ENCODE results near the gene CLSTN2.

CLSTN2 gene

GRCh38 chr3:140247775-140248174 is 312.8 kb downstream of the CLSTN2 start:
- DNase-seq (ENCODE audit: low spot score in 2 of 2) (no peak), ATAC-seq (ENCODE audit: low read depth) (no peak)
- peaks cover 4% of the 10 kb centered on the region for H3K27me3 Mint-ChIP-seq
- H3K36me3 Mint-ChIP-seq = no peaks in the 10 kb centered on the region
- no peak overlapping the region for H3K27ac Mint-ChIP-seq
- no peaks in the 10 kb centered on the region for H3K4me1 Mint-ChIP-seq
- no peaks in the 10 kb centered on the region for H3K9me3 Mint-ChIP-seq
- no peak overlapping the region for H3K4me3 Mint-ChIP-seq

GRCh38 chr3:140249188-140249587 is 314.2 kb downstream of the CLSTN2 start:
- ATAC-seq (ENCODE audit: low read depth) (no peak), DNase-seq (ENCODE audit: low spot score in 2 of 2) (no peak)
- Mint-ChIP-seq H3K9me3 (no peaks in the 10 kb centered on the region), H3K4me3 (no peak overlapping the region), H3K27me3 (peaks cover 4% of the 10 kb centered on the region), H3K27ac (no peak overlapping the region), H3K36me3 (no peaks in the 10 kb centered on the region), H3K4me1 (no peaks in the 10 kb centered on the region)

GRCh38 chr3:140250010-140250855 is 315.2 kb downstream of the CLSTN2 start:
- DNase-seq (ENCODE audit: low spot score in 2 of 2) (no peak), ATAC-seq (ENCODE audit: low read depth) (no peak)
- Mint-ChIP-seq H3K27ac (no peak overlapping the region), H3K27me3 (peaks cover 4% of the 10 kb centered on the region), H3K9me3 (no peaks in the 10 kb centered on the region), H3K36me3 (no peaks in the 10 kb centered on the region), H3K4me1 (no peaks in the 10 kb centered on the region), H3K4me3 (no peak overlapping the region)

- H3K36me3 Mint-ChIP-seq = no peaks in the 10 kb centered on the region
- DNase-seq (ENCODE audit: low spot score in 2 of 2) (no peak), ATAC-seq (ENCODE audit: low read depth) (no peak)
- no peak overlapping the region for H3K4me3 Mint-ChIP-seq
- no peaks in the 10 kb centered on the region for H3K9me3 Mint-ChIP-seq
- H3K27ac Mint-ChIP-seq = no peak overlapping the region
- no peaks in the 10 kb centered on the region for H3K4me1 Mint-ChIP-seq
- H3K27me3 Mint-ChIP-seq = peaks cover 4% of the 10 kb centered on the region
Observed at GRCh38 chr3:140250945-140251344, 316.0 kb downstream of the CLSTN2 start.

GRCh38 chr3:140251678-140252077 is 316.7 kb downstream of the CLSTN2 start:
- Mint-ChIP-seq H3K27ac (no peak overlapping the region), H3K4me3 (no peak overlapping the region), H3K27me3 (peaks cover 4% of the 10 kb centered on the region), H3K36me3 (no peaks in the 10 kb centered on the region), H3K4me1 (no peaks in the 10 kb centered on the region), H3K9me3 (no peaks in the 10 kb centered on the region)
- ATAC-seq (ENCODE audit: low read depth) = no peak
- no peak for DNase-seq (ENCODE audit: low spot score in 2 of 2)

- H3K9me3 Mint-ChIP-seq = no peaks in the 10 kb centered on the region
- no peaks in the 10 kb centered on the region for H3K36me3 Mint-ChIP-seq
- ATAC-seq (ENCODE audit: low read depth) (no peak), DNase-seq (ENCODE audit: low spot score in 2 of 2) (no peak)
- no peak overlapping the region for H3K4me3 Mint-ChIP-seq
- H3K4me1 Mint-ChIP-seq = no peaks in the 10 kb centered on the region
- peaks cover 4% of the 10 kb centered on the region for H3K27me3 Mint-ChIP-seq
- H3K27ac Mint-ChIP-seq = no peak overlapping the region
Observed at GRCh38 chr3:140252812-140253656, 318.0 kb downstream of the CLSTN2 start.

- ATAC-seq (ENCODE audit: low read depth) (no peak), DNase-seq (ENCODE audit: low spot score in 2 of 2) (no peak)
- Mint-ChIP-seq H3K9me3 (peaks cover 4% of the 10 kb centered on the region), H3K4me3 (no peak overlapping the region), H3K27ac (no peak overlapping the region), H3K4me1 (no peaks in the 10 kb centered on the region), H3K36me3 (no peaks in the 10 kb centered on the region), H3K27me3 (peaks cover 2% of the 10 kb centered on the region)
Observed at GRCh38 chr3:140258222-140258724, 323.3 kb downstream of the CLSTN2 start.

GRCh38 chr3:140265302-140265701 is 330.3 kb downstream of the CLSTN2 start:
- Mint-ChIP-seq H3K4me1 (no peaks in the 10 kb centered on the region), H3K4me3 (no peak overlapping the region), H3K9me3 (peaks cover 4% of the 10 kb centered on the region), H3K27ac (no peak overlapping the region), H3K27me3 (peaks cover 2% of the 10 kb centered on the region), H3K36me3 (no peaks in the 10 kb centered on the region)
- no peak for ATAC-seq (ENCODE audit: low read depth)
- no peak for DNase-seq (ENCODE audit: low spot score in 2 of 2)

GRCh38 chr3:140268103-140268502 is 333.1 kb downstream of the CLSTN2 start:
- ATAC-seq (ENCODE audit: low read depth) = no peak
- H3K36me3 Mint-ChIP-seq = no peaks in the 10 kb centered on the region
- peaks cover 3% of the 10 kb centered on the region for H3K27me3 Mint-ChIP-seq
- H3K9me3 Mint-ChIP-seq = no peaks in the 10 kb centered on the region
- no peak for DNase-seq (ENCODE audit: low spot score in 2 of 2)
- H3K4me1 Mint-ChIP-seq = no peaks in the 10 kb centered on the region
- H3K4me3 Mint-ChIP-seq = no peak overlapping the region
- H3K27ac Mint-ChIP-seq = no peak overlapping the region

GRCh38 chr3:140268610-140269009 is 333.6 kb downstream of the CLSTN2 start:
- ATAC-seq (ENCODE audit: low read depth) (no peak), DNase-seq (ENCODE audit: low spot score in 2 of 2) (no peak)
- Mint-ChIP-seq H3K9me3 (no peaks in the 10 kb centered on the region), H3K4me3 (no peak overlapping the region), H3K4me1 (no peaks in the 10 kb centered on the region), H3K36me3 (no peaks in the 10 kb centered on the region), H3K27me3 (peaks cover 2% of the 10 kb centered on the region), H3K27ac (no peak overlapping the region)

GRCh38 chr3:140270329-140270728 is 335.3 kb downstream of the CLSTN2 start:
- Mint-ChIP-seq H3K4me3 (no peak overlapping the region), H3K36me3 (no peaks in the 10 kb centered on the region), H3K9me3 (no peaks in the 10 kb centered on the region), H3K27ac (no peak overlapping the region), H3K27me3 (peaks cover 2% of the 10 kb centered on the region), H3K4me1 (no peaks in the 10 kb centered on the region)
- ATAC-seq (ENCODE audit: low read depth) (no peak), DNase-seq (ENCODE audit: low spot score in 2 of 2) (no peak)

- H3K36me3 Mint-ChIP-seq = no peaks in the 10 kb centered on the region
- no peak overlapping the region for H3K4me3 Mint-ChIP-seq
- no peak for ATAC-seq (ENCODE audit: low read depth)
- peaks cover 6% of the 10 kb centered on the region for H3K27me3 Mint-ChIP-seq
- H3K27ac Mint-ChIP-seq = no peak overlapping the region
- no peak for DNase-seq (ENCODE audit: low spot score in 2 of 2)
- no peaks in the 10 kb centered on the region for H3K4me1 Mint-ChIP-seq
- H3K9me3 Mint-ChIP-seq = no peaks in the 10 kb centered on the region
Observed at GRCh38 chr3:140273542-140274195, 338.7 kb downstream of the CLSTN2 start.

- DNase-seq (ENCODE audit: low spot score in 2 of 2) (no peak), ATAC-seq (ENCODE audit: low read depth) (no peak)
- Mint-ChIP-seq H3K27me3 (peaks cover 6% of the 10 kb centered on the region), H3K4me3 (no peak overlapping the region), H3K4me1 (no peaks in the 10 kb centered on the region), H3K27ac (no peak overlapping the region), H3K9me3 (no peaks in the 10 kb centered on the region), H3K36me3 (no peaks in the 10 kb centered on the region)
Observed at GRCh38 chr3:140274429-140274828, 339.4 kb downstream of the CLSTN2 start.

GRCh38 chr3:140276703-140277102 is 341.7 kb downstream of the CLSTN2 start:
- no peak for ATAC-seq (ENCODE audit: low read depth)
- H3K9me3 Mint-ChIP-seq = no peaks in the 10 kb centered on the region
- H3K4me1 Mint-ChIP-seq = no peaks in the 10 kb centered on the region
- no peak overlapping the region for H3K4me3 Mint-ChIP-seq
- no peak for DNase-seq (ENCODE audit: low spot score in 2 of 2)
- no peaks in the 10 kb centered on the region for H3K36me3 Mint-ChIP-seq
- no peak overlapping the region for H3K27ac Mint-ChIP-seq
- H3K27me3 Mint-ChIP-seq = peaks cover 6% of the 10 kb centered on the region
